ENCODE results near the gene DHX35. TPM values are rescaled to one million over a fixed set of nuclear protein-coding genes. Genes with fewer than 3 reads are reported as not detected.
A peak's percentile ranks its signal among the peaks of the same experiment; 100 is the strongest.

The DHX35 gene
- total and polyA plus RNA-seq, 8 donors, result 4.7 to 33.8 (median 8.8) TPM

- no peak for DNase-seq
- WGBS, 5 donors, result 85 to 98% (median 95%) methylated on average over 3 of the region's 3 CpGs
- intact Hi-C loops (cut with DNase I; ENCODE audit: low total_unique reads), result no loop called here
- Histone ChIP-seq H3K4me3 (no peak overlapping the region), H3K27ac (peak overlapping the region in 2 of 5 donors; percentile 14 to 53), H3K9me3 (no peaks in the 10 kb centered on the region), H3K27me3 (no peaks in the 10 kb centered on the region), H3K4me1 (peaks cover 0 to 7% (median 3%) of the 10 kb centered on the region in 4 donors), H3K36me3 (peaks cover 23 to 94% (median 92%) of the 10 kb centered on the region in 4 donors)
- TF ChIP-seq POLR2AphosphoS5 (IDR thresholded peaks at IDR 0.05) (no peak), EP300 (IDR thresholded peaks at IDR 0.05) (no peak), POLR2A (IDR thresholded peaks at IDR 0.05) (no peak)
- TF ChIP-seq, protein P1, sequence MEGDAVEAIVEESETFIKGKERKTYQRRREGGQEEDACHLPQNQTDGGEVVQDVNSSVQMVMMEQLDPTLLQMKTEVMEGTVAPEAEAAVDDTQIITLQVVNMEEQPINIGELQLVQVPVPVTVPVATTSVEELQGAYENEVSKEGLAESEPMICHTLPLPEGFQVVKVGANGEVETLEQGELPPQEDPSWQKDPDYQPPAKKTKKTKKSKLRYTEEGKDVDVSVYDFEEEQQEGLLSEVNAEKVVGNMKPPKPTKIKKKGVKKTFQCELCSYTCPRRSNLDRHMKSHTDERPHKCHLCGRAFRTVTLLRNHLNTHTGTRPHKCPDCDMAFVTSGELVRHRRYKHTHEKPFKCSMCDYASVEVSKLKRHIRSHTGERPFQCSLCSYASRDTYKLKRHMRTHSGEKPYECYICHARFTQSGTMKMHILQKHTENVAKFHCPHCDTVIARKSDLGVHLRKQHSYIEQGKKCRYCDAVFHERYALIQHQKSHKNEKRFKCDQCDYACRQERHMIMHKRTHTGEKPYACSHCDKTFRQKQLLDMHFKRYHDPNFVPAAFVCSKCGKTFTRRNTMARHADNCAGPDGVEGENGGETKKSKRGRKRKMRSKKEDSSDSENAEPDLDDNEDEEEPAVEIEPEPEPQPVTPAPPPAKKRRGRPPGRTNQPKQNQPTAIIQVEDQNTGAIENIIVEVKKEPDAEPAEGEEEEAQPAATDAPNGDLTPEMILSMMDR (IDR thresholded peaks at IDR 0.05), result no peak
These were observed 70.9 kb downstream of the DHX35 start for GRCh38 chr20:39032997-39033396.

DNA sequence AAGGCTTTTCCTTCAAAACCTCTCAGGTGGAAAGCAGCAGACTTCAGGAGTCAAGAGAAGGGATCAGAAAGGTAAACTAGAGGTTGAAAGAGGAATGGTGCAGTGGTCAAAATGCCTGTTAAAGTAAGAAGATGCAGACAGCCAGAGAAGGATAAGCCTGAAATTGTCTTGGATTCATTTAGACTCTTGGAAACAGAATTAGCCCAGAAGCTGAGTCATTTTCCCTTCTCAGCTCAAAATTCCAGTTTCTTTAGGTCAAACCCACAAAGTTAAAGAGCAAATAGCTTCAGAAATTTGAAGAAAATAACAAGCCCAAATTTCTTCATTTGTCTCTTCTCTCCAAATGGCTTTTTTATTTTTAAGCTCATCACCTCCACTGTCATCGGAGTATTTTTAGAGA lies 73.9 kb downstream of the DHX35 start:
- peak overlapping the region in 4 of 5 donors; percentile 58 to 83 (median 62) for H3K27ac ChIP-seq
- 87 to 96% (median 90%) methylated on average over 1 of the region's 1 CpG for WGBS, 5 donors
- peaks cover 37 to 99% (median 95%) of the 10 kb centered on the region in 4 donors for H3K36me3 ChIP-seq
- TF ChIP-seq EP300 (IDR thresholded peaks at IDR 0.05) (no peak), POLR2AphosphoS5 (IDR thresholded peaks at IDR 0.05) (no peak), POLR2A (IDR thresholded peaks at IDR 0.05) (no peak)
- TF ChIP-seq, protein P1 (IDR thresholded peaks at IDR 0.05), result no peak
- DNase-seq, result no peak
- no peak overlapping the region for H3K4me3 ChIP-seq
- H3K27me3 ChIP-seq, result no peaks in the 10 kb centered on the region
- intact Hi-C loops (cut with DNase I; ENCODE audit: low total_unique reads), result no loop called here
- peaks cover 0 to 7% (median 0%) of the 10 kb centered on the region in 4 donors for H3K4me1 ChIP-seq
- no peaks in the 10 kb centered on the region for H3K9me3 ChIP-seq

GRCh38 chr20:39036851-39037250 lies 74.7 kb downstream of the DHX35 start:
- intact Hi-C loops (cut with DNase I; ENCODE audit: low total_unique reads), result no loop called here
- TF ChIP-seq, protein P1 (IDR thresholded peaks at IDR 0.05), result no peak
- TF ChIP-seq POLR2A (IDR thresholded peaks at IDR 0.05) (no peak), POLR2AphosphoS5 (IDR thresholded peaks at IDR 0.05) (peak; percentile 18 to 75 (median 71)), EP300 (IDR thresholded peaks at IDR 0.05) (peak; percentile 88)
- no peaks in the 10 kb centered on the region for H3K9me3 ChIP-seq
- peaks cover 0 to 7% (median 0%) of the 10 kb centered on the region in 4 donors for H3K4me1 ChIP-seq
- H3K36me3 ChIP-seq, result peaks cover 40 to 99% (median 95%) of the 10 kb centered on the region in 4 donors
- WGBS, 5 donors, result 74 to 88% (median 86%) methylated on average over 5 of the region's 5 CpGs
- peak overlapping the region in 4 of 5 donors; percentile 60 to 83 (median 70) for H3K27ac ChIP-seq
- H3K4me3 ChIP-seq, result no peak overlapping the region
- peak in 1 of 2 donors; percentile 33 for DNase-seq
- no peaks in the 10 kb centered on the region for H3K27me3 ChIP-seq

- TF ChIP-seq, protein P1 (IDR thresholded peaks at IDR 0.05), result no peak
- TF ChIP-seq EP300 (IDR thresholded peaks at IDR 0.05) (no peak), POLR2A (IDR thresholded peaks at IDR 0.05) (no peak), POLR2AphosphoS5 (IDR thresholded peaks at IDR 0.05) (no peak)
- Histone ChIP-seq H3K27ac (peak overlapping the region in 4 of 5 donors; percentile 36 to 83 (median 64)), H3K27me3 (no peaks in the 10 kb centered on the region), H3K9me3 (no peaks in the 10 kb centered on the region), H3K36me3 (peaks cover 45 to 100% (median 97%) of the 10 kb centered on the region in 4 donors), H3K4me3 (no peak overlapping the region), H3K4me1 (peaks cover 0 to 7% (median 0%) of the 10 kb centered on the region in 4 donors)
- 86 to 97% (median 96%) methylated on average over 8 of the region's 8 CpGs for WGBS, 5 donors
- no peak for DNase-seq
- intact Hi-C loops (cut with DNase I; ENCODE audit: low total_unique reads), result no loop called here
These were observed 75.9 kb downstream of the DHX35 start for GRCh38 chr20:39038047-39038446.

Data from stomach (tissue), 9 donors.